ENCODE data around the gene ABT1.
A peak's percentile ranks its signal among the peaks of the same experiment; 100 is the strongest.

The ABT1 gene

DNA sequence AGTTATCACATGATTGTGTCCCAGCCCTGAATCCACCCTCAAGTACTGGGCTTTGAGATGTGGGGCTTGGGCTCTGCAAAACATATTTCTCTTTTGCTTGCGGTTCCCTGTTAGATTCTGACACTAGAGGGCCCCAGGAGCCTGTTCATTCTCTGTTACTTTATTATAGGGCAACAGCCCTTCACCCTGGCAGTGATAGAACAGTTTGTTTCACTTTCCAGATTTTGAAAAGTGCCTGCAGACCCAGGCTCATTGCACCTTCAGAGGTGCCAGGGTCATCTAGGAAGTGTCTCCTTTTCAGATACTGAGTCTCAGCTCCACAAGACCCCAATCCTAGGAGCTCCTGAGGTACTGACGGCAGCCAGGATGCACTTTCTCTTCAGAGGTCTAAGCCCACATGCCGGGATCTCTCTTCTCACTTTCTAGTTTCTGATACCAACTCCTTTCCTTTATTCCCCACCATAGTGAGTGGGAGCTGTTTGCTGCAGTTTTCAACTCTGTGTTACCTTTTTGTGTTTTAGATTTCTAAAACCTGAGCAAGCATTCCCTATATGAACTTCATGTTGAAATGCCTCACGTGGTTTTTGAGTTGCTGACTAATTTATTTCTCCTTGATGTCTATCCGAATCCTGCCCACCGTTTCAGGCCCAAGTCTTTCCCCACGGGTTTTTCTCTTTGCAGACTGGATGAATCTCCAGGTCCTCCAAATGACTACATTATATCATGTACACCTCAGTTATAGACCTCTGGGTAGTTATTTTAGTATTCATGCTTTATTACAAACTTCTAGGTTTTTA lies 10.9 kb downstream of the ABT1 start:
- DNase-seq: peak; percentile 65

DNA sequence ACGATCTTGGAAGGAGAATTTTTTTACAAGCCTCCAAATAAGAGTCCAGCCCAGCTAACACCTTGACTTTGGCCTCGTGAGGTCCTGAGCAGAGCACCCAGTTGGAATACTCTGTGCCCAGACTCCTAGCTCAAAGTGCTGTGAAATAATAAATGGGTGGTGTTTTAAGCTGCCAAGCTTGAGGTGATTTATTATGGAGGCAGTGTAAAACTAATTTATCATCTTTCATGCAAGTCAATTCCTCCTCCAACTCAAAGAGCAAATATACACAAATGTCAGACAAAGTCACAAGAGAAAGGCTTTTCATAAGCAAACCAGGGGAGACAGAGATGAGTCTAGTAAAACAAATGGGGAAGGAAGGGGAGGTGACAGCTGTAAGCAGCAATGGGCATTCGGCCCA lies 12.7 kb downstream of the ABT1 start:
- no peak for DNase-seq

DNA sequence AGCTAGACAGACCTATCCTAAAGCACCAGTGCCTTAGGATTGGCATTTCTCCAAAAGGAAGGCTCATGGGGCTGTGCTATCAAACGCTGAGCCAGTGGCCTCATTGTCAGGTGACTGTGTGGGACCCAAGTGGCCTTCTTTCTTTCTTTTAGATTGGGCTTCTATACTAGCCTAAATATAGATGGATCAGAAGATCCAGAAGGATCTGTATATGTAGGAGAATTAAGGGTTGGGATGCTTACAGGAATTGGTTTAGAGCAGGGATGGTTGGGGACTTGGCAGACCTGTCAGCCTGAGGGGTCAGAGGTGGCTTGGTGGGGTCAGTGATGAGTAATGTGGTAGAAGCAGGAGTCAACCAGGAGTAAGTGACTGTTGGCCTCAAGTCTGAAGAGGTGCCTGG lies 14.8 kb downstream of the ABT1 start:
- DNase-seq: no peak

DNA sequence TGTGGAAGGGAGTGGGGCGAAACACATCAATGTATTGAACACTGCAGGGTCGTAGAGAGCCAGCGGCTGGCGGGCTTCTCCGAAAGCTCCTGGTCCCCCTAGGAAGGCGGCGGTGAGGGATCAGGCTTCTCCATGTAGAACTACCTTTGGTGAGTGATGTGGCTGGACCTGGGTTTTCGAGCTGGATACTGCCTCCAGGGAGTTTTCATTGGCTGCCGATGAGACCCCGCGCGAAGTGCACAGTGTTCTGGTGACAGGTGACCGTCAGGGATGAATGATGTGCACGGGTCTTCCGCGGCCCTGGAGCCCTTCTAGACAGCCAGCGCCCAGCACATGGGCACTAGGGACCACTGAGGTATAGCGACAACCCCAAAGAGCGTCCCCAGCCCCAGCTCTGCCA lies 16.4 kb downstream of the ABT1 start:
- DNase-seq: no peak

DNA sequence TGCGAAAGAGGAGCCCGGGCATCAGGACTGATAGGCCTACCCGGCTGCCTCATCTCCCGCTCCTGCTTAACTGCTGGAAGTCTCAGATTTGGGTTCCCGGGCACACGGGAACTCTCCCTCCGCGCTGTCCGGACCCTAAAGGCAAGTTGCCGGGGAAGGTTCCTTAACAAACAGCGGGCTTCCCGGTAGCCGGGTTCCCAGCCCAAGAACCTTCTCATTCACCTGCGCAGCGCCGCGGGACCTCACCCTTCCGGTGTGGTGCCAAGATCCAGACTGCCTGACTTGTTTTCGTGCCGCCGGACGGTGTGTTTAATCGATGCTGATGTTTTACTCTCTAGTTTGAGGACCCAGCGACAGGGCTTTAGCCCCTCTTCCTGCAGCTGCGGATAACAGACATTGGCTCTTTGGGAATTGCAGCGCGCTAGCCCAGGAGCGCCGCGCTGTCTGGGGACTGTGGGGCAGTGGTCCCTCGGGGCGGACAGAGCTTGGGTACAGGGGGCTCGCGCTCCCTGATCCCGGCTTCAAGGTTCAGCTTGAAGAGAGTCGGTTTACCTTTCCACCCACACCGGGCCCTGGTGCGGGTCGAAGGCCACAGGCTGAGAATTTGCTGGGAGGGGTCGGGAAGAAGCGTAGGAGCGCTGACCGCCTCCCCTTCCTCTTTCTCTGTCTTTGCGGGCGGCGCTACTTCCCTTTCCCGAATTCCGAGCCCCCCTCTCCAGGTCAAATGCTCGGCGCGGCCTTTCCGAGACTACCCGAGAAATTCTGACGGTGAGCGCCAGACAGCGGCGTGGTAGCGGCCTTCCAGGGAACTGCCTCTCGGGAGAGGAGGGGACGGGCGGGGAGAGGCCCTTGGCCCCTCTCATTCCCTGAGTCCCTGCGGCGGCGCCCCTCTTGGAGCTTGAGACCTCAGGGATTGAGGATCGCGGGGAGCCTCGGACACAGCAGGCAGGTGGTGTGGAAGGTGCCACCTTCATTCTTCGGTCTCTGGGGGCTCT lies 17.2 kb downstream of the ABT1 start:
- no peak for DNase-seq

DNA sequence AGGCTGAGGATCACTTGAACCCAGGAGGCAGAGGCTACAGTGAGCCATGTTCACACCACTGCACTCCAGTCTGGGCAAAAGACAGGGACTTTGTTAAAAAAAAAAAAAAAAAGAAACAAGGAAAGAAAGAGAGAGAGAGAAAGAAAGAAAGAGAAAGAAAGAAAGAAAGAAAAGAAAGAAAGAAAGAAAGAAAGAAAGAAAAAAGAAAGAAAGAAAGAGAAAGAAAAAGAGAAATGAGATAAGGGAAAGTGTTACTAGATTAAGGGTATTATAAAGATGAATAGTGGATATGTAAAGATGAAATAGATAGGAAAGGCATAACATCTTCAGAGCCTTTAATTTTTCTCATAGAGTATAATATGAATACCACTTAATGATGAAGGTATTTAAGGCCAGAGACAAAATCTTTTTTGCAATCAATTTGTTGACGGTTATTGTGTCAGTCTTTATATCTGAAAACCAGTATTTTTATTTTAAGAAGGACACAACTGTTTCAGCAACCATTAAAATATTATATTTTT lies 26.6 kb downstream of the ABT1 start:
- DNase-seq: no peak

DNA sequence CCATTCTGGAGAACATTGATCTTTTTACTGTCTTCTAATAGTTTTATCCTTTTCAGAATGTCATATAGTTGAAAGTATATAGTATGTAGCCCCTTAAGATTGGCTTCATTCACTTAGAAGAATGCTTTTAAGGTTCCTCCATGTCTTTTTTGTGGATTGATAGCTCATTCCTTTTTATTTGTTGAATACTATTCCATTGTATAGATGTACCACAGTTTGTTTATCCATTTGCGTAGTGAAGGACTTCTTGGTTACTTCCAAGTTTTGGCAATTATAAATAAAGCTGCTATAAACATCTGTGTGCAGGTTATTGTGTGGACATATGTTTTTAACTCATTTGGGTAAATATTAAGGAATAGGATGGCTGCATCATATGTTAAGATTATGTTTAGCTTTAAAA lies 27.8 kb downstream of the ABT1 start:
- DNase-seq: no peak

DNA sequence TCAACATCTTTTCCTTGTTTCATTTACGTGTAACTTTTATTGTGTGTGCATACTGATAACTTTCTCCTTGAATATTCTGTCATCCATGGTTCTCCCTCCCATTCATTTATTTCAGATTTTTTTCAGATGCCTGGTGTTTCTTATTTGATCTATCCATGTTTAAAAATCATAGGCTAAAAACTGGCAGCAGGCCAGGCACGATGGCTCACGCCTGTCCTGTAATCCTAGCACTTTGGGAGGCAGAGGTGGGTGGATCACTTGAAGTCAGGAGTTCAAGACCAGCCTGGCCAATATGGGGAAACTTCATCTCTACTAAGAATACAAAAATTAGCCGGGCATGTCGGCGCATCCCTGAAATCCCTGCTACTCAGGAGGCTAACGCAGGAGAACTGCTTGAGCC lies 31.1 kb downstream of the ABT1 start:
- no peak for DNase-seq

DNA sequence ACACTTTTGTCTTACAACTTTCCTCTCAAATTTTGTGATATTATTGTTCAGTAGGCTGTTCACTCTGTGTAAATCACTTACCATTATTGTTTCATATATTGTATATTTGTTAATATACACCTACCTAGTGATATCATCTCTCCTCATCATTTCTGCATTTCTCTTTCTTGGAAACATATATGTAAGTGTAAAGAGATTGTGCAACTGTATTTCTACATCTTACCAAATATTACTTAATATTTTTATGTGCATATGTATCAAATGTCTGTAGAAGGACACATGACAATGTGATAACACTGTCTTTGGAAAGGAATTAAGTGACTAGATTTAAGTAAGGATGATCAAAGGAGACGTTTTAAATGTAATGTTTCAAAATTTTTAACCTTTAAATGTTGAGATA lies 32.6 kb downstream of the ABT1 start:
- DNase-seq: no peak

DNA sequence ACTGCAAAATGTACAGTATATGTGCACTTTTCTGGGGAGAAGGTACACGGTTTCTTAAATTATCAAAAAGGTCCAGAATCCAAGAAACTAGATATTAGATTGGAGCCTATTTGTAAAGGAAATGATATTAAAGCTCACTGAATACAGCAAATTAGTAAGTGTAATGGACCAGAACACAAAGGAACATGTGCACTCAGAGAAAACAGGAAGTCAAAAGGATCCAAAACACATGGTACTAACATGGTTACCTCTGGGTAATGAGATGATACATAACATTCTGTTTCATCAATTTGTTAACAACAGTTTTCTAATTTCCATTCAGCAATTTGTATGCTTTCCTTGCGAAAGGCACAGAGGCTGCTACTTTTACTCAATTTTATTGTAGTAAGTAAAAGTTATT lies 44.1 kb downstream of the ABT1 start:
- no peak for DNase-seq

DNA sequence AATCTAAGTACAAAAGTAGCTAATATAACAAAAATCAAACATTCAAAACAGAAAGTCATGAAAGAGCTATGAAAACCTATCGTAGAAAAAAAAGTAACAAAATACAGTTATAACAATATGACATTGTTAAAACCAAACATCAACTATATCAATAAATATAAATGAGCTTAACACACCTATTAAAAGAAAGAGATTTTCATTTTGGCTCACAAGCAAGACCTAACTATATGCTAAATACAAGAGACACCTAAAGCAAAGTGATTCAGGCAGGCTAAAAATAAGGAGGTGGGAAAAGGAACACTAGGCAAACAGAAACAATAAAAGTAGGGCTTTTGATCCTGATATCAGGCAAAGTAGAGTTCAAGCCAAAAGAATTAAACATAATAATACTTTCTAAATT lies 49.3 kb downstream of the ABT1 start:
- DNase-seq: no peak
